ENCODE data around the gene TCF7L1. TPM values are rescaled to one million over a fixed set of nuclear protein-coding genes. Genes with fewer than 3 reads are reported as not detected.

Gene TCF7L1
- polyA plus RNA-seq, 1 of the 3 experiments (the other 2 are of a cell fraction), result 3.7 TPM

DNA sequence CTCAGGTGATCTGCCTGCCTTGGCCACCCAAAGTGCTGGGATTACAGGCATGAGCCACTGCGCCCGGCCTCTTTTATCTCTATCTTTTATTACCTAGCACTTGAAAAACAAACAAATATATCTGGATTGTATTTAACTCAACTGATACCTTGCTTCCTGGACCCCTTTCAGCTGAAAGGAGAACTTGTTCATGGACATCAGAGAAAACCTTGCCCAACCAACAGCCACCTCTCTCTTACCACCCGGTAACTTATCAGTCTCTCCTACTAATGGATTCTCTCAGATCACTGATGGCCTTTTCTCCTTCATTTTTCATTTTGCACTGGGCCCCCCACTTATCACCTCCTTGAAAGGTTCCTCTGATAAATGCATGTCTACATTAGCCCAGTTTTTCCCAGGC, 214.4 kb downstream of the TCF7L1 start:
- H3K9me2 ChIP-seq, result no peaks in the 10 kb centered on the region
- peaks cover 0 to 33% of the 10 kb centered on the region in 2 experiments for H3K36me3 ChIP-seq (replicated peaks in 1 of 2; ENCODE audit: control insufficient read depth in 1 of 2, insufficient read depth in 2 of 2, low read length in 1 of 2)
- no peaks in the 10 kb centered on the region for H3K9me3 ChIP-seq
- CTCF ChIA-PET, result no interaction called here
- H3K79me2 ChIP-seq (ENCODE audit: insufficient read depth), result peaks cover 9% of the 10 kb centered on the region; the same call in 1 of the 2 replicates
- POLR2A ChIA-PET, result no interaction called here
- no peaks in the 10 kb centered on the region for H3K27me3 ChIP-seq (ENCODE audit: insufficient read depth)
- H3K4me3 ChIP-seq (ENCODE audit: low read depth in 2 of 2, low read length in 1 of 2), result no peak overlapping the region
- H4K20me1 ChIP-seq (ENCODE audit: insufficient read depth), result no peaks in the 10 kb centered on the region
- no peaks in the 10 kb centered on the region for H3F3A ChIP-seq (replicated peaks; ENCODE audit: insufficient read depth)
- no peak overlapping the region for H3K4me2 ChIP-seq
- no peak overlapping the region for H2AFZ ChIP-seq (ENCODE audit: low read depth)
- H3K27ac ChIP-seq (ENCODE audit: low read depth in 2 of 2, low read length in 1 of 2), result no peak overlapping the region
- no peak for DNase-seq
- TF ChIP-seq PBX3 (IDR thresholded peaks at IDR 0.05) (no peak), POLR2AphosphoS5 (IDR thresholded peaks at IDR 0.05; ENCODE audit: low read depth, low read length) (no peak), FOXM1 (IDR thresholded peaks at IDR 0.05; ENCODE audit: low read depth) (no peak), ZBTB33 (IDR thresholded peaks at IDR 0.05; ENCODE audit: borderline replicate concordance, low read depth) (no peak), FOSL2 (IDR thresholded peaks at IDR 0.05; ENCODE audit: borderline replicate concordance, low read depth) (no peak), SIN3A (IDR thresholded peaks at IDR 0.05; ENCODE audit: borderline replicate concordance, low read depth, low read length) (no peak), GATA2 (CRISPR knock-in tag; IDR thresholded peaks at IDR 0.05) (no peak), RXRA (IDR thresholded peaks at IDR 0.05; ENCODE audit: borderline replicate concordance, low read depth) (no peak), JUND (IDR thresholded peaks at IDR 0.05) (no peak), USF1 (IDR thresholded peaks at IDR 0.05; ENCODE audit: borderline replicate concordance, low read depth) (no peak), USF2 (IDR thresholded peaks at IDR 0.05; ENCODE audit: borderline replicate concordance, low read depth, low read length) (no peak), RCOR1 (IDR thresholded peaks at IDR 0.05; ENCODE audit: low read length) (no peak), RAD21 (IDR thresholded peaks at IDR 0.05; ENCODE audit: low read length) (no peak), ELF1 (IDR thresholded peaks at IDR 0.05) (no peak), SMC3 (IDR thresholded peaks at IDR 0.05; ENCODE audit: low read depth, low read length) (no peak)
- TF ChIP-seq, protein P1, sequence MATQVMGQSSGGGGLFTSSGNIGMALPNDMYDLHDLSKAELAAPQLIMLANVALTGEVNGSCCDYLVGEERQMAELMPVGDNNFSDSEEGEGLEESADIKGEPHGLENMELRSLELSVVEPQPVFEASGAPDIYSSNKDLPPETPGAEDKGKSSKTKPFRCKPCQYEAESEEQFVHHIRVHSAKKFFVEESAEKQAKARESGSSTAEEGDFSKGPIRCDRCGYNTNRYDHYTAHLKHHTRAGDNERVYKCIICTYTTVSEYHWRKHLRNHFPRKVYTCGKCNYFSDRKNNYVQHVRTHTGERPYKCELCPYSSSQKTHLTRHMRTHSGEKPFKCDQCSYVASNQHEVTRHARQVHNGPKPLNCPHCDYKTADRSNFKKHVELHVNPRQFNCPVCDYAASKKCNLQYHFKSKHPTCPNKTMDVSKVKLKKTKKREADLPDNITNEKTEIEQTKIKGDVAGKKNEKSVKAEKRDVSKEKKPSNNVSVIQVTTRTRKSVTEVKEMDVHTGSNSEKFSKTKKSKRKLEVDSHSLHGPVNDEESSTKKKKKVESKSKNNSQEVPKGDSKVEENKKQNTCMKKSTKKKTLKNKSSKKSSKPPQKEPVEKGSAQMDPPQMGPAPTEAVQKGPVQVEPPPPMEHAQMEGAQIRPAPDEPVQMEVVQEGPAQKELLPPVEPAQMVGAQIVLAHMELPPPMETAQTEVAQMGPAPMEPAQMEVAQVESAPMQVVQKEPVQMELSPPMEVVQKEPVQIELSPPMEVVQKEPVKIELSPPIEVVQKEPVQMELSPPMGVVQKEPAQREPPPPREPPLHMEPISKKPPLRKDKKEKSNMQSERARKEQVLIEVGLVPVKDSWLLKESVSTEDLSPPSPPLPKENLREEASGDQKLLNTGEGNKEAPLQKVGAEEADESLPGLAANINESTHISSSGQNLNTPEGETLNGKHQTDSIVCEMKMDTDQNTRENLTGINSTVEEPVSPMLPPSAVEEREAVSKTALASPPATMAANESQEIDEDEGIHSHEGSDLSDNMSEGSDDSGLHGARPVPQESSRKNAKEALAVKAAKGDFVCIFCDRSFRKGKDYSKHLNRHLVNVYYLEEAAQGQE (IDR thresholded peaks at IDR 0.05; ENCODE audit: low read depth, low read length), result no peak
- 99% methylated on average over 3 of the region's 3 CpGs for WGBS (ENCODE audit: low lambda C conversion rate)
- H3K9ac ChIP-seq, result no peak overlapping the region
- no peaks in the 10 kb centered on the region; a peak in 1 of 4 replicates for H3K4me1 ChIP-seq (ENCODE audit: control insufficient read depth in 1 of 2, insufficient read depth in 2 of 2, low read depth in 1 of 2, low read length in 1 of 2)

All from SK-N-SH (cell line).